CD4-positive, alpha-beta T cell (primary cell): ENCODE measurements around the gene SLC38A9. TPM values are rescaled to one million over a fixed set of nuclear protein-coding genes. Genes with fewer than 3 reads are reported as not detected.

Experiments used
- ATAC-seq: fragments of 200-7000 bp; cut with Tn5 transposase; one replicate; pipeline ENCODE4 v1.10.0; 2022; ENCODE audit warnings: mild to moderate bottlenecking; ENCODE audit not compliant: poor library complexity
- CTCF ChIA-PET: fragments of 350-600 bp; sonication (Branson Sonifier 250); formaldehyde crosslinking; loops from one replicate; lab custom pipeline; 2021; ENCODE audit warnings: antibody characterized with exemption, inconsistent platforms; lab: Charles Lee
- POLR2A ChIA-PET: fragments of 350-600 bp; sonication (Branson Sonifier 250); formaldehyde crosslinking; loops from one replicate; lab custom pipeline; 2021; ENCODE audit warnings: antibody characterized with exemption, inconsistent platforms; lab: Charles Lee
- DNase-seq, 14 experiments: peaks; one replicate each; pipeline ENCODE4 v3.0.0-alpha.2; 2013 to 2020; ENCODE audit warnings: mixed read lengths in 2 of 14
- H3K27ac ChIP-seq, 2 donors: one replicate each; pipeline versions ENCODE4 v1.5.1 to v1.7.0; 2013; ENCODE audit warnings: low read length in 2 of 2, low read depth in 1 of 2, mild to moderate bottlenecking in 1 of 2
- H3K27me3 ChIP-seq, 2 experiments: 1 replicate in 1 of 2; 2 replicates in 1 of 2; pipeline versions ENCODE4 v1.6.1 to v1.7.0; 2013; ENCODE audit warnings: low read length in 2 of 2, control low read depth in 1 of 2, mild to moderate bottlenecking in 1 of 2, moderate library complexity in 1 of 2; ENCODE audit not compliant: insufficient read depth in 2 of 2, control insufficient read depth in 1 of 2
- H3K36me3 ChIP-seq: one replicate; pipeline ENCODE4 v1.6.1; 2013; ENCODE audit warnings: low read length, control low read depth; ENCODE audit not compliant: insufficient read depth
- H3K4me1 ChIP-seq: one replicate; pipeline ENCODE4 v1.6.1; 2013; ENCODE audit warnings: low read length, control low read depth; ENCODE audit not compliant: insufficient read depth
- H3K4me3 ChIP-seq: one replicate; pipeline ENCODE4 v1.5.1; 2013; ENCODE audit warnings: mild to moderate bottlenecking, low read length, moderate library complexity
- H3K9me3 ChIP-seq, 2 experiments: 1 replicate in 1 of 2; 2 replicates in 1 of 2; pipeline versions ENCODE4 v1.6.1 to v1.7.0; 2013; ENCODE audit warnings: low read length in 2 of 2, mild to moderate bottlenecking in 2 of 2, control low read depth in 1 of 2, moderate library complexity in 1 of 2; ENCODE audit not compliant: control insufficient read depth in 1 of 2, insufficient read depth in 1 of 2
- H3K27ac Mint-ChIP-seq: one replicate; pipeline ENCODE4 v1.8.0; 2020; ENCODE audit warnings: mixed read lengths
- H3K27me3 Mint-ChIP-seq: one replicate; pipeline ENCODE4 v1.8.0; 2021; ENCODE audit warnings: mixed read lengths
- H3K36me3 Mint-ChIP-seq: one replicate; pipeline ENCODE4 v1.8.0; 2021; ENCODE audit warnings: low read depth, mixed read lengths
- H3K4me1 Mint-ChIP-seq: one replicate; pipeline ENCODE4 v1.8.0; 2021; ENCODE audit warnings: low read depth, mixed read lengths
- H3K4me3 Mint-ChIP-seq: one replicate; pipeline ENCODE4 v1.8.0; 2020; ENCODE audit warnings: mild to moderate bottlenecking, mixed read lengths
- H3K9me3 Mint-ChIP-seq: one replicate; pipeline ENCODE4 v1.8.0; 2020; ENCODE audit warnings: mixed read lengths
- CTCF ChIP-seq: fragments of 200-600 bp; IDR thresholded peaks from one replicate; pipeline ENCODE4 v1.8.0; 2022; ENCODE audit warnings: antibody characterized with exemption, mild to moderate bottlenecking
- intact Hi-C, 2 experiments: fragments of 100-400 bp; cut with DNase I in 1 of 2; cut with micrococcal nuclease in 1 of 2; formaldehyde crosslinking; loops; one replicate each; pipeline versions ENCODE4 v1.15.1 to v1.9.0; 2023 to 2025; cut with DNase I, micrococcal nuclease
- total RNA-seq, 174 experiments: library from RNA in 2 of 174; stranded (reverse) in 2 of 174; gene quantifications; one replicate each; pipeline ENCODE4 v1.2.3 and lab custom pipeline; 2021 to 2026

SLC38A9 gene
- total RNA-seq, 2 experiments from 2014 or later, result 10.0 to 10.3 TPM

GRCh38 chr5:55618318-55618717, 93.8 kb downstream of the SLC38A9 start:
- no peaks in the 10 kb centered on the region for H3K4me1 Mint-ChIP-seq
- no peak for TF ChIP-seq CTCF
- no peak overlapping the region for H3K27ac ChIP-seq
- POLR2A ChIA-PET, result no interaction called here
- no peaks in the 10 kb centered on the region for H3K4me1 ChIP-seq
- peaks cover 0 to 4% of the 10 kb centered on the region in 2 experiments for H3K9me3 ChIP-seq
- H3K4me3 ChIP-seq, result no peak overlapping the region
- ATAC-seq (no peak), DNase-seq (no peak)
- H3K36me3 ChIP-seq, result no peaks in the 10 kb centered on the region
- no peak overlapping the region for H3K27ac Mint-ChIP-seq
- H3K27me3 Mint-ChIP-seq, result no peaks in the 10 kb centered on the region
- no peaks in the 10 kb centered on the region for H3K36me3 Mint-ChIP-seq
- H3K4me3 Mint-ChIP-seq, result no peak overlapping the region
- no peaks in the 10 kb centered on the region for H3K27me3 ChIP-seq
- intact Hi-C loops, result no loop called here
- CTCF ChIA-PET, result no interaction called here
- H3K9me3 Mint-ChIP-seq, result no peaks in the 10 kb centered on the region

GRCh38 chr5:55613112-55613868, 98.8 kb downstream of the SLC38A9 start:
- no peak for TF ChIP-seq CTCF
- ATAC-seq (no peak), DNase-seq (no peak)
- H3K9me3 ChIP-seq, result peaks cover 0 to 10% of the 10 kb centered on the region in 2 experiments
- no peak overlapping the region for H3K27ac ChIP-seq
- no peaks in the 10 kb centered on the region for H3K27me3 ChIP-seq
- no peak overlapping the region for H3K4me3 Mint-ChIP-seq
- H3K27me3 Mint-ChIP-seq, result no peaks in the 10 kb centered on the region
- no peaks in the 10 kb centered on the region for H3K36me3 ChIP-seq
- ChIA-PET POLR2A (no interaction called here), CTCF (no interaction called here)
- H3K9me3 Mint-ChIP-seq, result no peaks in the 10 kb centered on the region
- no peak overlapping the region for H3K27ac Mint-ChIP-seq
- H3K4me1 ChIP-seq, result no peaks in the 10 kb centered on the region
- H3K4me3 ChIP-seq, result no peak overlapping the region
- intact Hi-C loops, result no loop called here
- H3K36me3 Mint-ChIP-seq, result no peaks in the 10 kb centered on the region
- H3K4me1 Mint-ChIP-seq, result no peaks in the 10 kb centered on the region

GRCh38 chr5:55610542-55610941, 101.6 kb downstream of the SLC38A9 start:
- no peaks in the 10 kb centered on the region for H3K4me1 ChIP-seq

More at GRCh38 chr5:55610542-55610941, 101.6 kb downstream of the SLC38A9 start:
- Mint-ChIP-seq H3K36me3 (no peaks in the 10 kb centered on the region), H3K27ac (no peak overlapping the region), H3K4me3 (no peak overlapping the region), H3K9me3 (no peaks in the 10 kb centered on the region), H3K27me3 (no peaks in the 10 kb centered on the region), H3K4me1 (no peaks in the 10 kb centered on the region)
- no peak for ATAC-seq
- Histone ChIP-seq H3K27me3 (no peaks in the 10 kb centered on the region), H3K36me3 (no peaks in the 10 kb centered on the region), H3K9me3 (peaks cover 0 to 10% of the 10 kb centered on the region in 2 experiments), H3K4me3 (no peak overlapping the region), H3K27ac (no peak overlapping the region)
- intact Hi-C loops, result no loop called here
- no peak for DNase-seq
- CTCF ChIA-PET, result no interaction called here
- no peak for TF ChIP-seq CTCF
- POLR2A ChIA-PET, result interaction anchor here (0.7 kb wide), 1 partner anchor 1127 kb away, joined by 3 read pairs; no protein-coding TSS in a partner anchor
